Measurements from ENCODE around the gene ACYP2.
A peak's percentile ranks its signal among the peaks of the same experiment; 100 is the strongest.

Gene ACYP2

DNA sequence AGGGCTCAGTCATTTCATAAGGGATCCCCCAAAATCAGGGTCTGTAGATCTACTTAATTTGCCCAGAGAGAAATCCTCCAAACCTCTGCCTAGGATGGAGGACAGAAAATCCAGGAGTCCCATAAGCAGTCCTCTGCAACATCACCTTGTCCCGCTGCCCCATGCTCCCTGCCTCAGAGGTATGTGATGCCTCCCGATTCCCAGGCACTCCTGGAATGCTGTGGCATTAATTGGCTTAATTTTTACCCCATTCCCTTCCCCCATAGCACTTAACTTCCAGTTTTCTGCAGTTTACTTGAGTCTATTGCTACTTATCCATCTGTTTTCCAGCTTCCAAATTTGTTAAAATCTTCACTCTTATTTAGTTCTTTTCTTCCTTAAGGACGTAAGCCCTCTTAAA is 232.2 kb downstream of the ACYP2 start:
- TF ChIP-seq, protein P1, sequence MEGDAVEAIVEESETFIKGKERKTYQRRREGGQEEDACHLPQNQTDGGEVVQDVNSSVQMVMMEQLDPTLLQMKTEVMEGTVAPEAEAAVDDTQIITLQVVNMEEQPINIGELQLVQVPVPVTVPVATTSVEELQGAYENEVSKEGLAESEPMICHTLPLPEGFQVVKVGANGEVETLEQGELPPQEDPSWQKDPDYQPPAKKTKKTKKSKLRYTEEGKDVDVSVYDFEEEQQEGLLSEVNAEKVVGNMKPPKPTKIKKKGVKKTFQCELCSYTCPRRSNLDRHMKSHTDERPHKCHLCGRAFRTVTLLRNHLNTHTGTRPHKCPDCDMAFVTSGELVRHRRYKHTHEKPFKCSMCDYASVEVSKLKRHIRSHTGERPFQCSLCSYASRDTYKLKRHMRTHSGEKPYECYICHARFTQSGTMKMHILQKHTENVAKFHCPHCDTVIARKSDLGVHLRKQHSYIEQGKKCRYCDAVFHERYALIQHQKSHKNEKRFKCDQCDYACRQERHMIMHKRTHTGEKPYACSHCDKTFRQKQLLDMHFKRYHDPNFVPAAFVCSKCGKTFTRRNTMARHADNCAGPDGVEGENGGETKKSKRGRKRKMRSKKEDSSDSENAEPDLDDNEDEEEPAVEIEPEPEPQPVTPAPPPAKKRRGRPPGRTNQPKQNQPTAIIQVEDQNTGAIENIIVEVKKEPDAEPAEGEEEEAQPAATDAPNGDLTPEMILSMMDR (conservative IDR thresholded peaks at IDR 0.05; ENCODE audit: low read depth, low read length) = no peak
- DNase-seq (ENCODE audit: low read depth) = no peak
- H3K4me3 ChIP-seq (ENCODE audit: low read depth, low read length) = no peak overlapping the region

DNA sequence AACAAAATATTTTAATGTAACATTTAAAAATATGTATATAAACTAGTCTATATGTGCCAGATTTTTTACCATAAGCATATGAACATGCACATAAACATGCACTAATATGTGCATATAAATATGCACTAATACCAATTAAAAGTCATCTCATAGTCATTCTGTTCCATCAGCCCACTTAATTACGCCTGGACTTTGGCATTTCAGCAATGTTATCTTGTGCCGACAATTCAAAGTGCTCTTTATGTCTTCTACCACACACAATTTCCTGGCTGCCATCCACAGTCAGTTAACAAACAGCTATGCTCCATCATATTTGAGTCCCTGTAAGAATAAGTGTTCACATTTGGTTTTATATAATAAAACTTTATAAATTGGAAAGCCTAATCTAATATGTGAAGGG is 233.2 kb downstream of the ACYP2 start:
- TF ChIP-seq, protein P1 (conservative IDR thresholded peaks at IDR 0.05; ENCODE audit: low read depth, low read length) = no peak
- DNase-seq (ENCODE audit: low read depth) = peak; percentile 54

DNA sequence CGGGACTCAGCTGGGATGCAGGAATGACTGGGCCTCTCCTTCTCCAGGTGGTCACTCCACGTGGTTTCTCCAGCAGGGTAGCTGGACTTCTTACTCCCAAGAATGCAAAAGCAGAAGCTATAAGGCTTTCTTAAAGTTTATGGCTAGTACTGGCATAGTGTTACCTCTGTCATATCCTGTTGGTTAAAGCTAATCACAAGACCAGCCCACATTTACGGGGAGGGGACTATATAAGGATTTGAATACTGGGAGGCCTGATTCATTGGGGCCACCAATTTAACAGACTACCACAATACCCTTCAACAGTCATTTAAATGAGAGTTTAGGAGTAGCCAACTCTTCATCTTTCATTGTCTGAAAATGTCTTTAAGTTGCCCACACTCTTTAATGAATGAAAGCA is 235.0 kb downstream of the ACYP2 start:
- no peak for DNase-seq (ENCODE audit: low read depth)
- TF ChIP-seq, protein P1 (conservative IDR thresholded peaks at IDR 0.05; ENCODE audit: low read depth, low read length) = no peak
- H3K4me3 ChIP-seq (ENCODE audit: low read depth, low read length) = no peak overlapping the region

More for the DNA sequence above, 233.2 kb downstream of the ACYP2 start:
- H3K4me3 ChIP-seq (ENCODE audit: low read depth, low read length) = no peak overlapping the region

DNA sequence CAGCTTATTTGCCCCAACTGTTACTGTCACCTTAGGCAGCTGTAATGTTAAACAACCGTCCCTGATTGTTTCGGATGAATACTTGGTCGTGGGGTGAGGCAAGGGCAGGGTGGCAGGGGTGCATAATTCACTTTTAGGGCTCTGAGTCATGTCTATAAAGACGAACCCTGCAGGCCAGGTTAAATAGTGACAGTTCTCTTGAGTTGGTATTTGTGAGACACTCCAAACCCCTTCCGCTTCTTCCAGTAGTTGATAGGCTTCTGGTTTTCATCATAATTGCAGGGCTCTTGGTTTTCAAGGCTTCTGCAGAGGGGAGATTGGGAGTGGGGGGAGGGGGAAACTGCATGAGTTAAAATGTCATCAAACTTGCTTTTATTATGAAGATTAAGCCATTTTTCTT is 237.8 kb downstream of the ACYP2 start:
- TF ChIP-seq, protein P1 (conservative IDR thresholded peaks at IDR 0.05; ENCODE audit: low read depth, low read length) = no peak
- H3K4me3 ChIP-seq (ENCODE audit: low read depth, low read length) = no peak overlapping the region
- DNase-seq (ENCODE audit: low read depth) = no peak

Measured in choroid plexus epithelial cell (primary cell).